ENCODE results near the gene EXOC6. TPM values are rescaled to one million over a fixed set of nuclear protein-coding genes. Genes with fewer than 3 reads are reported as not detected.
"Not testable (repeated sequence)": the region's sequence is repeated elsewhere in the genome, so short reads cannot be mapped to it uniquely, and the experiment has no call there.

Gene EXOC6
- total RNA-seq, 2 donors from 2014 or later, result 12.6 to 15.2 TPM

GRCh38 chr10:92938841-92939240 is 90.5 kb downstream of the EXOC6 start:
- no peaks in the 10 kb centered on the region for H3K36me3 ChIP-seq
- intact Hi-C loops (cut with DNase I), result no loop called here
- DNase-seq, result no peak
- H3K9ac ChIP-seq (ENCODE audit: low read depth in 2 of 2, low read length in 2 of 2), result no peak overlapping the region
- no peaks in the 10 kb centered on the region for H3K4me1 ChIP-seq
- no peak for TF ChIP-seq CTCF (IDR thresholded peaks at IDR 0.05)
- H3K4me3 ChIP-seq, result no peak overlapping the region
- no peaks in the 10 kb centered on the region for H3K9me3 ChIP-seq
- H3K27ac ChIP-seq, result no peak overlapping the region
- no peaks in the 10 kb centered on the region for H3K27me3 ChIP-seq

- Histone ChIP-seq H3K9me3 (no peaks in the 10 kb centered on the region), H3K9ac (ENCODE audit: low read depth in 2 of 2, low read length in 2 of 2) (no peak overlapping the region), H3K4me3 (no peak overlapping the region), H3K27me3 (no peaks in the 10 kb centered on the region), H3K4me1 (no peaks in the 10 kb centered on the region), H3K36me3 (no peaks in the 10 kb centered on the region), H3K27ac (no peak overlapping the region)
- no peak for DNase-seq
- no peak for TF ChIP-seq CTCF (IDR thresholded peaks at IDR 0.05)
- intact Hi-C loops (cut with DNase I), result no loop called here
Observed at GRCh38 chr10:92942226-92942625, 93.9 kb downstream of the EXOC6 start.

GRCh38 chr10:92946491-92946890 is 98.2 kb downstream of the EXOC6 start:
- no peaks in the 10 kb centered on the region for H3K36me3 ChIP-seq
- intact Hi-C loops (cut with DNase I), result no loop called here

GRCh38 chr10:92952573-92952972 is 104.3 kb downstream of the EXOC6 start:
- H3K36me3 ChIP-seq, H3K4me3 ChIP-seq: not testable (repeated sequence)

More at GRCh38 chr10:92946491-92946890, 98.2 kb downstream of the EXOC6 start:
- TF ChIP-seq CTCF (IDR thresholded peaks at IDR 0.05), result no peak
- no peak overlapping the region for H3K27ac ChIP-seq
- H3K4me1 ChIP-seq, result no peaks in the 10 kb centered on the region
- H3K9me3 ChIP-seq, result no peaks in the 10 kb centered on the region
- no peak overlapping the region for H3K4me3 ChIP-seq
- no peaks in the 10 kb centered on the region for H3K27me3 ChIP-seq
- no peak overlapping the region for H3K9ac ChIP-seq (ENCODE audit: low read depth in 2 of 2, low read length in 2 of 2)
- DNase-seq, result no peak

GRCh38 chr10:92957223-92958010 is 109.1 kb downstream of the EXOC6 start:
- no peaks in the 10 kb centered on the region for H3K9me3 ChIP-seq
- no peak for TF ChIP-seq CTCF (IDR thresholded peaks at IDR 0.05)
- no peak overlapping the region for H3K4me3 ChIP-seq
- intact Hi-C loops (cut with DNase I), result no loop called here
- H3K27me3 ChIP-seq, result no peaks in the 10 kb centered on the region
- no peak for DNase-seq
- no peaks in the 10 kb centered on the region for H3K4me1 ChIP-seq
- H3K9ac ChIP-seq (ENCODE audit: low read depth in 2 of 2, low read length in 2 of 2), result no peak overlapping the region
- no peaks in the 10 kb centered on the region for H3K36me3 ChIP-seq
- H3K27ac ChIP-seq, result no peak overlapping the region

More at GRCh38 chr10:92952573-92952972, 104.3 kb downstream of the EXOC6 start:
- DNase-seq; H3K27ac ChIP-seq; H3K27me3 ChIP-seq; H3K4me1 ChIP-seq; H3K9me3 ChIP-seq; H3K9ac ChIP-seq (ENCODE audit: low read depth in 2 of 2, low read length in 2 of 2); intact Hi-C loops (cut with DNase I): not testable (repeated sequence)

- TF ChIP-seq CTCF (IDR thresholded peaks at IDR 0.05), result no peak
- H3K27me3 ChIP-seq, result no peaks in the 10 kb centered on the region
- intact Hi-C loops (cut with DNase I), result no loop called here
Observed at GRCh38 chr10:92961638-92962037, 113.3 kb downstream of the EXOC6 start.

More at GRCh38 chr10:92961638-92962037, 113.3 kb downstream of the EXOC6 start:
- Histone ChIP-seq H3K4me3 (no peak overlapping the region), H3K4me1 (no peaks in the 10 kb centered on the region), H3K9ac (ENCODE audit: low read depth in 2 of 2, low read length in 2 of 2) (no peak overlapping the region), H3K27ac (no peak overlapping the region), H3K9me3 (no peaks in the 10 kb centered on the region), H3K36me3 (no peaks in the 10 kb centered on the region)
- DNase-seq, result no peak

All from colonic mucosa (tissue), 4 donors.